DMS79 (cell line): ENCODE data around the gene SRMS.

Experiments used
- DNase-seq: peaks from one replicate; lab custom pipeline; 2025; lab: John Stamatoyannopoulos, UW

SRMS gene, protein sequence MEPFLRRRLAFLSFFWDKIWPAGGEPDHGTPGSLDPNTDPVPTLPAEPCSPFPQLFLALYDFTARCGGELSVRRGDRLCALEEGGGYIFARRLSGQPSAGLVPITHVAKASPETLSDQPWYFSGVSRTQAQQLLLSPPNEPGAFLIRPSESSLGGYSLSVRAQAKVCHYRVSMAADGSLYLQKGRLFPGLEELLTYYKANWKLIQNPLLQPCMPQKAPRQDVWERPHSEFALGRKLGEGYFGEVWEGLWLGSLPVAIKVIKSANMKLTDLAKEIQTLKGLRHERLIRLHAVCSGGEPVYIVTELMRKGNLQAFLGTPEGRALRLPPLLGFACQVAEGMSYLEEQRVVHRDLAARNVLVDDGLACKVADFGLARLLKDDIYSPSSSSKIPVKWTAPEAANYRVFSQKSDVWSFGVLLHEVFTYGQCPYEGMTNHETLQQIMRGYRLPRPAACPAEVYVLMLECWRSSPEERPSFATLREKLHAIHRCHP

DNA sequence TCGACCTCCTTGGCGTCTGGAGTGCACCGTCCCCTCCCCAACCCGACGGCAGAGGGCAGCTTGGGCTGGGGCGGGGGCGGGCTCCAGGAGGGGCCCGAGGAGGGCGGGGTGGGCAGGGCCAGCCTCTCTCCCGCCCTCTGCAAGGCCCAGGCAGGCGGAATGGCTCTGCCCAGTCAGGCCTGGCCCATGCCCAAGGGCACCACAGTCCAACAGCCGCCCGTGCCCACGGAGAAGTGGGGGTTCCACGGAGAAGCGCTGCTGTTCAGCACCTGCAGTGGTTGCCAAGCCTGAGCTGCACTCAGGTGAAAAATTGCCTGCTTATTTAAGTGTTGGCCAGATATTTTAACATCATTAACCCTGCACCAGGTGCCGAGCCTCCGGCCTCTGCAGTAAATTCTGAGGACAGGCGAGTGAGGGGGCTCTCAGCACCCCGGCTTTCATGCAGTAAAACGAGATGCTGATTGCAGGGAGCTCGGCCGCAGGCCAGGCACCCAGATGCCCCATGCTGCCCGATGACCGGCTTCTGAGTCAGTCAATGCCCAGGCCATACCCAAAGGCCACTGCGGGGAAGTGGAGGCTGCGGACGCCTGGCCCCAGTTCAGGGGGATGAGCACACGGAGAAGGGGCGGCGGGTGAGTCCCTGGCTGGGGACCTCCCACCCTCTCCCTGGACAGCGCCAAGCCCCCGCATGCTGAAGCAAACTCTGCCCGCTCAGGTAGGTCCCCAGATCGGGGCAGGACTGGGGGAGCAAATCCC lies at the start of gene SRMS:
Gene SRMS, minus strand, starts transcription at position 25 of the 756 bp plus-strand sequence. CDS start 286 bp downstream, outside the sequence.
- DNase-seq, result no peak

DNA sequence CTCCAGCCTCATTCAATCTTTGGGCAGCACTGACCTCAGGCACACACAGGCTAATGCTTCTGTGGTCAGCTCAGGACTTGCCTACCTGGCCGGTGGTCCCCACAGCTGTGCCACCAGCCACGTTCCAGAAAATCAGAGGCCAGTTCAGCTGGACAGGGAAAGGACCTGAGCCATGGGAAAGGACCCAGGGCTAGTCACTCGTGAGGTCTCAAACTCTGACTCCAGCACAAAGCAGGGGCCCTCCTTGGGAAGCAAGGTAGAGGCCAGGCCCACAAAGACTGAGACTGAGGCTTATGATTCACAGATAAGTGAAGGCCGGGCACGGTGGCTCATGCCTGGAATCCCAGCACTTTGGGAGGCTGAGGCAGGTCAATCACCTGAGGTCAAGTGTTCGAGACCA lies 48.9 kb upstream of the SRMS start:
- DNase-seq, result no peak

DNA sequence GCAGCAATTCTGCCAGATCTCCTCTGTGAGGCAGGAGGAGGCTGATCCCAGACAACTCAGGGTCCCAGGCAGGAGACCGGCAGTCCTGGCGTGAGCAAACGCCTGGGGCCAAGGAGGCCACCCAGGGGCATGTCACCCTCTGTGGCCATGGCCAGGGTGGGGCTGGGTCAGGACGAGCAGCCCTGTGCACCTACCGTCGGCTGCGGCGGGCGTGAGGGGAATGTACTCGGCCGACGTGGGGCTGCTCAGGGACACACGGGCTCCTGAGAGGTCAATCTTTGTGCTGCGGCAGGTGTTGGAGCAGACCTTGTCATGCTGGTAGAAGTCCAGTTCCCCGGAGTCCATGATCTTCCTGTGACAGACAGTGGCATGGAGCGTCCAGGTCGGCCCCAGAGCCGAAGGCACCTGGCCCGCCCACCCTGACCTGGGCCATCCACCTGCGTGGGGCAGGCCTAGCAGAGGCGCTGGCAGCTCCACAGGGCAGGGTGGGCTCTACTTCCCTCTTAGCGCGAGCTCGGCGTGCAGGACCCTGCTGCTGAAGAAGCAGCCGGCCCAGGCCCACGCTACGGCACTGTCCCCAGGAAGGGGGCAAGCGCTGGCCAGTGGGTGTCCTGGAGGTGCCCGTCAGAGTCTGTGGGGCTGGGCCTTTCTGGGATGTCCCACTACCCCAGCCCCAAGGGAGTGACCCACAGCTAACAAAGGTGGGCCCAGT lies 48.0 kb upstream of the SRMS start:
- DNase-seq, result no peak

DNA sequence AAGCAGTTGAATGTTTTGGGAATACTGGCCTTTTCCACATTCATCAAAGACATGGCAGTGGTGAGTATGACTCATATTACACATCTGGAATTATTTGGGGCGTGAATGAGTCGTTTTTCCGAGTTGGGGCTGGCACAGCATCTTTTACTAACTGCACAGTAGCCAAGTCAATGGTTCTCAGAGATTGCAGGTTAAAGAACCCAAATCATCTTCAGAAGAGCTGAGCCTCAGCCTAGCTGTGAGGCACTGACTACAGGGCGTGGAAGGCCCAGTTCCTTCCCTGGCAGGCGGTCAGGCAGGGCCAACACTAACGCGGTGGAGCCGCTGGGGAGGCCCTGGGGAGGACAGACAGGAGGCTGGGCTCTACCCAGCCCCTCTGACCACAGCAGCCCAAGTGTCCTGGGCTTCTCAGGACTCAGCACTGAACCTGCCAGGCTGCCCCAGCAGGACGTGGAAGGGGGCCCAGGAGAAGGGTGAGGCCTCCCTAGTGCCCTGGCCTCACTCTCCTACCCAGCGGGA lies 46.6 kb upstream of the SRMS start:
- no peak for DNase-seq

DNA sequence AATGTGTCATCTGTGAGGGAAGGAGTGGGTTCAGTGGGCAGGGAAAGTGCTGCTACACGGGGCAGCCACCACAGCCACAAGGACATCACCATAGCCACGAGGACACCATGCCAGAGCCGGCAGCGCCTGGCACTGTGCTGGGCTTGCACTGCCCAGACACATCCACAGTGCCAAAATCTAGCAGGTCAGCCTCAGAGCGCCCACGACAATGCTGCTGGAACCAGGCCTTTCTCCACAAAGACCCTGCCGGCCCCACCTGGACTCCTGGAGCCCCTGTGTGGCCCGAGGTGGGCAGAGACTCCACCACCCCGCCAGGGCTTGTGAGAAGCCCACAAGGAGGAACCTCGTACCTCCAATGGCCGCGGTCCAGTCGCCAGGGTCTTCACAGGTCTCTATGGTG lies 45.1 kb upstream of the SRMS start:
- DNase-seq, result no peak

DNA sequence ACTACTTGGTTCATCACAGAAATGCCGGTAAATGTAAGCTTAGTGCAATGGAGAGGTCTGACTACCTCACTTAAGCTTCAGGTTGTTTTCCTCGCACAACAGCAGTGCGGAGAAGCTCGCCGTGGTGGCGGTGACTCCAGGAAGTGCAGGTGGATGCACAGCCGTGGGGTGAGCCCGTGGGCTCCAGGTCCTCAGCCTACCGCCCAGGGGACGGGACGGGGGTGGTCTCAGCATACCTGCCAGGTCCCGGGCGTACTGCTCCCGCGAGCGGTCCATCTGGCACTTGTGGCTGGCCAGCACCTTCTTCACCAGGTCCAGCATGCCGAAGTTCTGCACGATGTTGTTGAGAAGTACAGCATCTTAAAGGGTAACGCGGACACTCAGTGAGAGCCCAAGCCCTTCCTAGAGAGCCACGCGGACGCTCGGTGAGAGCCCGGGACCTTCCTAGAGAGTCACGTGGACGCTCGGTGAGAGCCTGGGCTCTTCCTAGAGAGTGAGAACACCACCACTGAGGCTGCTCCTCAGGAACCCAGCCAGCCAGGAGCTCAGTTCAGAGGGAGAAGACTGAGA lies 44.3 kb upstream of the SRMS start:
- DNase-seq, result no peak

DNA sequence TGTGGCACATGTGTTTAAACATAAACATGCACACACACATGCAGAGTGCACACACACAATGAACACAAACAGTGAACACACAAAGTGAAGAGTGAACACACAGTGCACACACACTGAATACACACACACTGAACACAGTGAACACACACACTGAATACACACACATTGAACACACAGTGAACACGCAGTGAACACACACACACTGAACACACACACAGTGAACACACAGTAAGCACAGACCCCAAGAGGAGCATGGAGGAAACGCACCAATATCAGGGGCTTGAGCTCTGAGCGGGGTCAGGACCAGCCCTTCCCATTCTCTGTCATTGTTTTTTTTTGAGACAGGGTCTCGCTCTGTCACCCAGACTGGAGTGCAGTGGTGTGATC lies 43.6 kb upstream of the SRMS start:
- DNase-seq, result no peak

DNA sequence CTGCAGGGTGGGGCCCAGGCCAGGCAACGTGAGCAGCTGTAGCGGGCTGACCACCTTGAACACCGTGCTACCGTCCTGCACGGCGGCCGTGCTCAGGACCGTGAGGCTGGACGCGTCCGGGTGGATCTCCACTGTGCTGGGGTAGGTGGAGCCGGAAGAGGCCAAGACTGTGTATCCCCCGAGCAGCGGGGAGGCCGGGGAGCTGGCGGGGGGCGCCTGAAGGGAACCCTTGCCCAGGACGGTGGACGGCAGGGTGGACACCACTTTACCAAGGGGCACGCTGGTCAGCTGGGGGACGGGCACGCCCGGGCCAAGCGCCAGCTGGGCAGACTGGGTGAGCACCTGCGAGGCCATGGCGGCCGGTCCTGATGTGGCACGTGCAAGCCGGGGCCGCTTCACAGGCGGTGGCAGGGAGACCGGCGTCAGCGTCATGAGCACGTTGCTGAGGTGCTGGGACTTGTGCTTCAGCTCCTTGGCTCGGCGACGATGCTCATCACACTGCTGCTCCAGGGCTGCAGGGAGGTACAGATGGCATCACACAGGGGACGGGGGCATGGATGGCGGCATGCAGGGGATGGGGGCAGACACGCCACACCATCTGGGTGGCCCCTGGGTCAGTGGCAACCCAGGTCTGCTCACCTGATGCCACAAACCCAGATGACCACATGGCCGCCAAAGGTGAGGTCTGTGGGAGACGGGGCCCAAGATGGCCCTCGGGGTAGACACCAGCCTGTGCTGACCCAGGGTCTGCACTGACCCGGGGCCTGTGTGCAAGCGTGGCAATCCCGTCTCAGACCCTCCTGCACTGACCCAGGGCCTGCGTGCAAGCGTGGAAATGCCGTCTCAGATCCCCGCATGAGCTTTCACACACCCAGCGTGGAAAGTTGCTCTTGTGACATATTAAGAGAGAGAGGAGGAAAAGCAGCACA lies 42.9 kb upstream of the SRMS start:
- no peak for DNase-seq

DNA sequence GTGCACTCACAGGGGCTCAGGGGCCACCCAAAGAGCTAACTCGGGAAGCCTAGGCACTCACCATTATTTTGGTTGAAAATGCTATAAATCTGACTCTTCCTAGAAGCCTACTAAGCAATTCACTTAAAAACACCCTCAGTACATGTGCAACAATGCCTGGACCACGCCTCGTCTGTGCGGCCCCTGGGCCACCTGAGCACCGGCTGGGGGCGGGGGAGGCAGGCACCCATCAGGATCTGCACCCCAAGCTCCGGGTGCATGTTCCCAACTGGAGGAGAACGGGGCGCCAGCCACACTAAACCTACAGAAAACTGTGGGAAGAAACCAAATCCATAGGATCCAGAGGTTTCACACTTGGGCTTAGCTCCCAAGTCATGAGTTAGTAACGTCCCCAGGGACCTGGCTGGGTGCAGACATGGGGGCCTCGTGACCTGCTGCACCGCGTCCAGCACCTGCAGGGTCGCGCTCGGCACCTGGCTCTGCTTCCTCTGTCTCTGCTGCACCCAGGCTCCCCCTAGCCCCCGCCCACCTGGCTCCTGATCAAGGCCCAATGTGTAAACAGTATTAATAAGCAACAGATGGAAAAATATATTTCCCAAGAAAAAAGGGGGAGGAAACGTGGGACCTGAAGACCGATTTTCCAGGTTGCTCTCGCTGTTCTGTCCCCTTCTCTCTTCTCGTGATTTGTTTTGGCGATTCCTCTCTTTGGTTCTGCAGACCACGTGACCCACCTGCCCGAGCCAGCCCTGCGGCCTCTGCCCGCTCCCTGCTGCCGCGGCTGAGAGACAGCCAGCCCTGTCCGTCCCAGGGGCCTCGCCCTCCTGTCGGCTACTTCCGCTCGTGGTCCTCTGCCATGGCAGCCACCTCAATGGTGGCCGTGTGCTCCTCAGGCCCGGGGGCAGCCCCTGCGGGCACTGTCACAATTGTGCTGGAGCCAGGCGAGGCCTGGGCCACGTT lies 42.0 kb upstream of the SRMS start:
- no peak for DNase-seq

DNA sequence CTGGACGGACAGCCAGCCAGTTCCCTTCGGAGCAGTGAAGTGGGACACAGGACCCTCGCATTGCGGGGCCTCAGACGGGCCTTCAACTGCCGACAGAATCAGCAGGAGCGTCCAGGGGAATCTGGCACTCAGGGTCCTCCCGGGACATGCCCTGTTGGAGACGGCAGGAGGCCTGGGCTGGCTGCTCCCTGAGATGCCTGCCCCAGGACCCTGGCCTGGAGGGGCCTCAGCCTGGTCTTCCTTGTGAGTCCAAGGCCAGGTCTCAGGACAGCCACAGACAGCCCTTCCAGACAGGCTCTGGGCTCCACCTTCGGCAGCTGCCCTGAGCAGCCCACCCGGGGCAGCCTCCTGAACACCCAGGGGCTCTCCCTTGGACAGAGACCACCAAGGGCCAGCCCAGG lies 41.1 kb upstream of the SRMS start:
- DNase-seq, result no peak

DNA sequence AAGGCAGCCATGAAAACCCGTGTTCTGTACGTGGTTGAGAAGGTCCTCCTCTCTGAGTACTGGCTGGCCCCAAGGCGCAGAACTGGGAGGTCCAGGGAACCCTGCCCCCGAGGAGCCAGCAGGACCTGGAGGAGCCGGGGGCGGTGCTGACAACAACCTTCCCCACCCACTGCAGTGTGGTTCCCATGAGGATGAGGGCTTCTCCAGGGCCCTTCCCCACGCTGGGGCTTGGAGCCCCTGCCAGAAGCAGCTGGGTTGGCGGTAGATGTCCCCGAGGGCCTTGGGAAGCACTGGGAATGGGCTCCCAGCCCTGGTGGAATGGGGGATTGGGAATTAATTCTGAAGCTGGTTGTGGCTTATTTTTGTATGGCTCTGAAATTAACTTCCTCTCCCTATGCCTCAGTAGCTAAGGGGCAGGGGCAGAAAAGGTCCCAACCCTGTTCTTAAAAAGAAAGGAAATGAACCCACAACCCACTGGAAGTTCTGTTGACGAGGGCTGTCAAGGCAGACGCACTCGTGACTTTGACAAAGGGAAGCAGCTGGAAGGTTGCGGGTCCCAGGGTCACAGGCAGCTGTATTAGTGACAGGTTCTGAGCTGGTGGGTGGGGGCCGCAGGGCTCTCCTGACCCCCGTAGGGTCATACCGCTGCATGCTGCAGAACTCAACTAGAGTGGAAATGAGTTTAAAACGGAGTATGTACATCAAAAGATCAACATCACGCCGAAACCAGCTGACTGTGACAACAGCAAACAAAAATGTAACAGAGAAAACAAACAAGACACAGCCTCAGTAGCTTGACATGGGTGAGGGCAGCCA lies 40.4 kb upstream of the SRMS start:
- no peak for DNase-seq

DNA sequence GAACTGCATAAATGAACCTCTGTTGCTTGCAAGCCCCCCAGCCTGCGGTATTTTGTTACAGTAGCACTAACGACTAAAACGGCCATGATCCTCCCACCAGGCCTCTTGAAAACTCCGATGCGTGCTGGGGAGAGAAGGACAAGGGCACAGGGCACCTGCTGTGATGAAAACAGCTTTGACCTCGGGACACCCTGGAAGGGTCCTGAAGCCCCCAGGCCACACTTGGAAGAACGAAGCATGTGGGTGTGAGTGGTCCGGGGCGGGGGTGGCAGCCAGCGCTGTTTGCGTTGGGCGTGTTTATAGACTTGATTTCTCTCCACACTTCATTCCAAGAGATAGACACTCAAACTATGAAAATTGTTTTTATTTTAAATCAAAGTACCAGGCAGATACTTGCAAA lies 39.7 kb upstream of the SRMS start:
- DNase-seq, result no peak

DNA sequence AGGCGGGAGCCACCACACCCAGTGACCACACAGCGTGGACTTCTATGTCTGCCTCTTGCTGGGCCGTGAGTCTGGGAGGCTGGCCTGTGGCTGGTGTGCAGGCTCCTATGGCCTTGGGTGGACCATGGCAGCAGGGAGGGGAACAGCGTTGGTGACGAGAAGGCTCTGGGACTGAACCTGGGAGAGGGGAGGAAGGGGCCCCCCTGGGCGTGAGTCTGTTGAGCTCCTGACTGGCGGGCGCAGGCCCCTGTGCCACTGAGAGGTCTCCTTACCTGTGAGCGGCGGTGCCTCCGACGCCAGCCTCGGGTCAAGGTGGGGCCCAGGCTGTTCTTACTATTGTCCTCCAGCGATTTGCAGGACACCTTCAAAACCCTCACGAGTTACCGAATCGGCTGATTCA lies 39.2 kb upstream of the SRMS start:
- DNase-seq, result no peak

DNA sequence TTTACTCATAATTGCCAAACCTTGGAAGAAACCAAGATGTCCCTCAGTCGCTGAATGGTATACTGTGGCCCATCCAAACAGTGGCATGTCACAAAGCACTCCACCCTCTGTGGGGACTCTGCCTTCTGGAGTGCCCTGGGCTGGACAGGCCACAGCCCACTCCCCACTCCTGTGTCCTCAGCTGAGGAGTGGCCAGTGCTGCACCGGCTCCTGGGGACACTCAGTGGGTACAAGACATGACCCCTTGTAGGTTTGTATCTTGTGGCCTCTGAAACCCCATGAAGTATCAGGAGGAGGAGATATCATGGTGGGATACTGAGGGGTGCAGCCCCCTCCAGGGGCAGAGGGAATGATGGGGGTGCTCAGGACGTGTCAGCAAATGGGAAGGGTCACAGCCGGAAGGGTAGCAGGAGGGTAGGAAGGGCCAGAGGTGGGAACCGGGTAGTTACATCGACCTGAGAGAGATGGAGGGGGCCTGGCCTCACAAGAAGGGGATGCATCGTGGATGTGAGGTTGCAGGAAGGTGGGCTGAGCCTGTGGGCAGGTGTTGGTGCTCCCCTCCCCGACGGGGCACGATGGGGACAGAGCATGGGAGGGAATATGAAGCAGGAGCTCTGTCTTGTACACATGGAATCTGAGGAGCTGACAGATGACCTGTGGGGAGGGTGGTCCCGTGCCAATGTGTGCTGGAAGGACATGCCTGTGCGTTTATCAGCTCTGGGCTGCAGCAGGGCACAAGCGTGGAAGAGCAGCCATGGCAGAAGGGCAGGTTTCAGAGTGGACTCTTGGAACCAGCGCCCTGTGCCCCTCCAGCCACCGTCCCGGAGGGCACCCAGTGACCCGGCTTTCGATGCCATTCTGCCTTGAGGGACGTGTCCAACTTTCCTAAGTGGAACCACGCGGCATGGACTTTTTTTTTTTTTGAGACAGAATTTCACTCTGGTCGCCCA lies 38.3 kb upstream of the SRMS start:
- DNase-seq, result no peak

DNA sequence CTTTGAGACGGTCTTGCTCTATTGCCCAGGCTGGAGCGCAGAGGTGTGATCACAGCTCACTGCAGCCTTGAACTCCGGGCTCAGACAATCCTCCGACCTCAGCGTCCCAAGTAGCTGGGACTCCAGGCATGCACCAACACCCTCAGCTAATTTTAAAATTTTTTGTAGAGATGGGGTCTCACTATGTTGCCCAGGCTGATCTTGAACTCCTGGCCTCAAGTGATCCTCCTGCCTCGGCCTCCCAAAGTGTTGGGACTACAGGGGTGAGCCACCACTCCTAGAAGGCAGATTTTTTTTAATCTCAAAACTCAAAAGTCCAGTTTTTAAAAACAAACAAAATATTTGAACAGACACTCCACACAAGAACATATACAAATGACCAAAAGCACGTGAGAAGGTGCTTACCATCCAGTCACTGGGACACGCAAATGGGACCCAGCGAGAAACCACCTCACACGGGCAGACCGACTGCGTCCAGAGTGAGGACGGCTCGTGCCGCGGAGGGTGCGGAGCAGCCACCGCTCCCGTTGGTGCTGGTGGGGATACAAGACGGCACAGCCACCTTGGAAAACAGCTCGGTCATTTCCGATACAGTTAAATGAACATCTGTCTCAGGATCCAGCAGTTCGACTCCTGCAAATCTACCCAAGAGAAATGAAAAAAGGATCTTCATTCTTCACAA lies 35.0 kb upstream of the SRMS start:
- DNase-seq, result no peak

DNA sequence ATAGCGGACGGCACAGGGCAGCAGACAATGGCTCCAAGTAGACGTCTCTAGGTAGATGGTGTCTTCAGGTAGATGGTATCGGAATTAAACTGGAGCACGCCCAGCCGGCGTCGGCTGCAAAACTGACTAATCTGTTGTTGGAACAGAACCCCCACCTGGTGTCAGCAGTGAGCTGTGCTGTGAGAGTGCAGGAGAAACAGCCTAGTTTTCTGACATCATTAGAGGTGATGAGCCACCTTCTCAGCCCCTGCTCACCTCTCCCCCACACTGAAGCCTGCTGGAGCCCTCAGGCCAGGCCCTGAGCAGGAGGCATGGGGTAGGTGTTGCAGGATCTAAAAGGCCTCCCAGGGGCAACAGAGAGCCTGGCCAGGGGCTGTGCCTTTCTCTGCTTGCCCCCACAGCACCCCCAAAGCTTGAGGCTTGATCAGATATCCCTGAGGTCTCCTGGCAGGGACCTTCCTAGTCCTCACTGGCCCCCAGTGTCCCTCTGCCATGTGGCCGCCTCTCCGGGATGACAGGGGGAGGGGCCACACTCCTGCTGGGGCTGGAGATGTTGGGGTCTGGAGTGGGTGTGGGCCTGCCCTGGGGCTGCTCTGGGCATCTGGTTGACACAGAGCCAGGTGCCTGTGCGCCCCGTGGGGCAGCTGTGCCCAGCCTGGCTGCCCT lies 33.4 kb upstream of the SRMS start:
- DNase-seq, result no peak
